K562 (cell line): ENCODE measurements around the gene PGRMC2. TPM values are rescaled to one million over a fixed set of nuclear protein-coding genes. Genes with fewer than 3 reads are reported as not detected.

Source experiments
- ATAC-seq: fragments of 200-7000 bp; cut with Tn5 transposase; 3 replicates; pipeline ENCODE4 v1.9.1; 2020; ENCODE audit warnings: moderate library complexity
- BruUV-seq: library from RNA; stranded (reverse); fragments of 400-500 nt; replicated peaks from 2 replicates; lab custom pipeline; 2021; lab: Mats Ljungman, UMichigan
- CTCF ChIA-PET: fragments of 300-600 bp; formaldehyde crosslinking; extraction: SDS; loops from one replicate; lab custom pipeline; 2021; ENCODE audit warnings: low intra/inter-chr PET ratio; lab: Yijun Ruan, JAX
- POLR2A ChIA-PET: fragments of 300-600, 350-650 bp; sonication (Branson Sonifier 250); formaldehyde crosslinking; extraction: SDS; loops from one replicate; lab custom pipeline; 2021; ENCODE audit warnings: antibody characterized with exemption, inconsistent platforms; lab: Yijun Ruan, JAX
- DNase-seq, 4 experiments: peaks; one replicate each; pipeline versions ENCODE4 v3.0.0 to v3.0.0-alpha.2; 2011 to 2018; ENCODE audit warnings: low spot score in 3 of 4, mixed read lengths in 3 of 4; ENCODE audit errors: extremely low read depth in 1 of 4
- FAIRE-seq: peaks from 2 replicates; lab custom pipeline; 2011; peaks lifted over from hg19 to GRCh38; lab: Jason Lieb, UNC
- H2AFZ ChIP-seq: 2 replicates; pipeline ENCODE4 v1.6.0; 2011; ENCODE audit warnings: low read depth, low read length, control low read depth, inconsistent platforms
- H3K27ac ChIP-seq: fragments of 200-600 bp; 3 replicates; pipeline ENCODE4 v1.8.0; 2011; ENCODE audit warnings: low read depth, mild to moderate bottlenecking, control low read depth, inconsistent platforms, low read length, moderate library complexity, mixed read lengths; ENCODE audit errors: extremely low read depth
- H3K27me3 ChIP-seq, 2 experiments: fragments of 300-600 bp in 1 of 2; 2 replicates in 1 of 2; 3 replicates in 1 of 2; pipeline versions ENCODE4 v1.6.0 to v1.8.0; 2011; ENCODE audit warnings: inconsistent platforms in 2 of 2, low read length in 2 of 2, mild to moderate bottlenecking in 1 of 2, mixed read lengths in 1 of 2, moderate library complexity in 1 of 2; ENCODE audit not compliant: control insufficient read depth in 2 of 2, insufficient read depth in 2 of 2
- H3K36me3 ChIP-seq: fragments of 300-600 bp; 3 replicates; pipeline ENCODE4 v1.8.0; 2011; ENCODE audit warnings: mild to moderate bottlenecking, low read length, inconsistent platforms; ENCODE audit not compliant: control insufficient read depth, insufficient read depth
- H3K4me1 ChIP-seq, 2 experiments: fragments of 200-600 bp in 1 of 2; replicated peaks in 1 of 2; 2 replicates in 1 of 2; 3 replicates in 1 of 2; pipeline versions ENCODE4 v1.5.1 to v1.8.0; 2011; ENCODE audit warnings: inconsistent platforms in 2 of 2, low read length in 2 of 2, mild to moderate bottlenecking in 1 of 2, mixed read lengths in 1 of 2, moderate library complexity in 1 of 2; ENCODE audit not compliant: control insufficient read depth in 2 of 2, insufficient read depth in 2 of 2
- H3K4me2 ChIP-seq: 2 replicates; pipeline ENCODE4 v1.6.1; 2011; ENCODE audit warnings: low read length, control low read depth, inconsistent platforms, mixed read lengths; ENCODE audit not compliant: insufficient read depth
- H3K4me3 ChIP-seq: fragments of 200-600 bp; sonication (generic), shearing (Covaris generic); 2 replicates; pipeline ENCODE4 v1.5.1; 2016; ENCODE audit warnings: control low read depth, inconsistent platforms
- H3K79me2 ChIP-seq: fragments of 200-600 bp; 3 replicates; pipeline ENCODE4 v1.8.0; 2011; ENCODE audit warnings: low read length, inconsistent platforms; ENCODE audit not compliant: control insufficient read depth, insufficient read depth
- H3K9ac ChIP-seq, 2 experiments: 2 replicates each; pipeline versions ENCODE4 v1.6.0 to v1.6.1; 2011; ENCODE audit warnings: low read depth in 2 of 2, low read length in 2 of 2, control low read depth in 1 of 2, inconsistent platforms in 1 of 2, mild to moderate bottlenecking in 1 of 2, mixed read lengths in 1 of 2; ENCODE audit not compliant: insufficient read depth in 1 of 2
- H3K9me1 ChIP-seq: one replicate; pipeline ENCODE4 v1.6.0; 2011; ENCODE audit warnings: inconsistent platforms, mild to moderate bottlenecking, low read length, moderate library complexity; ENCODE audit not compliant: control insufficient read depth, insufficient read depth
- H3K9me3 ChIP-seq: replicated peaks from 2 replicates; pipeline ENCODE4 v1.5.1; 2011; ENCODE audit warnings: low read depth, low read length, inconsistent platforms; ENCODE audit not compliant: control insufficient read depth, insufficient read depth
- H4K20me1 ChIP-seq: replicated peaks from 2 replicates; pipeline ENCODE4 v1.6.1; 2011; ENCODE audit warnings: low read length, inconsistent platforms, mixed read lengths; ENCODE audit not compliant: control insufficient read depth, insufficient read depth
- ADNP ChIP-seq: fragments of 200-800 bp; sonication (Bioruptor generic); IDR thresholded peaks from 2 replicates; pipeline ENCODE4 v1.6.1; 2016; ENCODE audit warnings: missing genetic modification characterization, missing compliant biosample characterization
- ATF1 ChIP-seq, 2 experiments: fragments of 450-650 bp in 1 of 2; IDR thresholded peaks; 2 replicates each; pipeline ENCODE4 v1.6.1; 2016; ENCODE audit warnings: missing compliant biosample characterization in 1 of 2, missing genetic modification characterization in 1 of 2
- CC2D1A ChIP-seq: fragments of 450-650 bp; IDR thresholded peaks from 2 replicates; pipeline ENCODE4 v1.6.1; 2017; ENCODE audit warnings: mild to moderate bottlenecking
- CSDE1 ChIP-seq, 2 experiments: fragments of 450-650 bp; IDR thresholded peaks; 2 replicates each; pipeline ENCODE4 v1.6.1; 2016; ENCODE audit warnings: mild to moderate bottlenecking in 1 of 2
- ETV6 ChIP-seq, 3 experiments: fragments of 150-350 bp in 1 of 3; sonication (generic) in 1 of 3; formaldehyde crosslinking in 1 of 3; IDR thresholded peaks; 2 replicates each; pipeline versions ENCODE4 v1.6.1 to v1.8.0; 2014 to 2022; ENCODE audit warnings: borderline replicate concordance in 2 of 3, low read depth in 2 of 3, antibody characterized with exemption in 1 of 3, low read length in 1 of 3, mild to moderate bottlenecking in 1 of 3, missing genetic modification reagents in 1 of 3
- KLF1 ChIP-seq: fragments of 450-650 bp; IDR thresholded peaks from 2 replicates; pipeline ENCODE4 v1.6.1; 2016; ENCODE audit warnings: missing genetic modification characterization, missing compliant biosample characterization
- NCOA1 ChIP-seq: fragments of 450-650 bp; IDR thresholded peaks from 2 replicates; pipeline ENCODE4 v1.6.1; 2016; ENCODE audit warnings: low read depth
- SMC3 ChIP-seq: conservative IDR thresholded peaks from 2 replicates; pipeline ENCODE4 v1.6.1; 2011; ENCODE audit warnings: low read depth, low read length, improper control_type of control experiment; ENCODE audit not compliant: insufficient read depth
- TBL1XR1 ChIP-seq, 2 experiments: IDR thresholded peaks; 2 replicates each; pipeline ENCODE4 v1.6.1; 2012; ENCODE audit warnings: improper control_type of control experiment in 2 of 2, low read length in 2 of 2, mild to moderate bottlenecking in 1 of 2
- ZBTB8A ChIP-seq: fragments of 450-650 bp; IDR thresholded peaks from 2 replicates; pipeline ENCODE4 v1.6.1; 2018; ENCODE audit warnings: mild to moderate bottlenecking, moderate library complexity; ENCODE audit not compliant: partially characterized antibody
- ZNF140 ChIP-seq: fragments of 250-450 bp; sonication (Bioruptor Pico); IDR thresholded peaks from 2 replicates; pipeline ENCODE4 v1.8.0; 2021; ENCODE audit warnings: moderate library complexity, mild to moderate bottlenecking, inconsistent platforms
- ZNF282 ChIP-seq: sonication (generic); formaldehyde crosslinking; IDR thresholded peaks from 2 replicates; pipeline ENCODE4 v1.8.1; 2023; ENCODE audit warnings: missing genetic modification reagents
- ZNF444 ChIP-seq: fragments of 250-450 bp; sonication (Bioruptor Pico); IDR thresholded peaks from 2 replicates; pipeline ENCODE4 v1.4.0; 2020; ENCODE audit warnings: mild to moderate bottlenecking, moderate library complexity
- WGBS: fragments of 100-300 bp; shearing (Covaris generic); methylation state at CpG from one replicate; pipeline ENCODE4 v1.1.6; 2016; ENCODE audit warnings: low coverage, mixed read lengths; ENCODE audit not compliant: insufficient coverage; ENCODE audit errors: missing lambda C conversion rate; 5-methylcytosine and 5-hydroxymethylcytosine counted together
- in situ Hi-C: fragments of 300-500 bp; cut with MboI; formaldehyde crosslinking; loops from 4 replicates; pipeline ENCODE4 v1.15.0; 2018; ENCODE audit warnings: inconsistent platforms, mixed read lengths
- intact Hi-C: fragments of 100-400 bp; cut with micrococcal nuclease; formaldehyde crosslinking; loops from 2 replicates; pipeline ENCODE4 v1.14.2; 2022
- polyA plus RNA-seq, 8 experiments: library from polyadenylated mRNA; depleted of rRNA in 4 of 8; stranded (reverse) in 5 of 8; unstranded in 3 of 8; fragments of >200 nt; fragmentation: Nextera tagmentation in 2 of 8; fragmentation: Illumina TruSeq in 1 of 8; extraction: Ambion mirVana in 2 of 8; extraction: Trizol in 1 of 8; gene quantifications; 2 replicates each; pipeline versions ENCODE4 v1.2.1 to v1.2.3, GENCODE V29; 2011 to 2014; ENCODE audit warnings: inconsistent platforms in 1 of 8, missing spikeins in 1 of 8
- total RNA-seq, 7 experiments: library from RNA; depleted of rRNA in 6 of 7; stranded (reverse); fragments of >200 nt in 6 of 7; fragmentation: Illumina TruSeq in 2 of 7; extraction: Trizol in 2 of 7; gene quantifications; 2 replicates each; pipeline versions ENCODE4 v1.2.1 to v1.2.3, GENCODE V29; 2011 to 2021; ENCODE audit warnings: low replicate concordance in 1 of 7
- TF ChIP-seq, protein P1 (sequence below): sonication (generic); formaldehyde crosslinking; IDR thresholded peaks from 2 replicates; pipeline ENCODE4 v1.8.1; 2023; ENCODE audit warnings: missing genetic modification reagents, mild to moderate bottlenecking, borderline replicate concordance

PGRMC2 gene
- total and polyA plus RNA-seq, 9 of the 15 experiments (the other 6 are each of a cell fraction or from before 2014, with no cell fraction given) = 12.4 to 81.3 (median 22.7) TPM

DNA sequence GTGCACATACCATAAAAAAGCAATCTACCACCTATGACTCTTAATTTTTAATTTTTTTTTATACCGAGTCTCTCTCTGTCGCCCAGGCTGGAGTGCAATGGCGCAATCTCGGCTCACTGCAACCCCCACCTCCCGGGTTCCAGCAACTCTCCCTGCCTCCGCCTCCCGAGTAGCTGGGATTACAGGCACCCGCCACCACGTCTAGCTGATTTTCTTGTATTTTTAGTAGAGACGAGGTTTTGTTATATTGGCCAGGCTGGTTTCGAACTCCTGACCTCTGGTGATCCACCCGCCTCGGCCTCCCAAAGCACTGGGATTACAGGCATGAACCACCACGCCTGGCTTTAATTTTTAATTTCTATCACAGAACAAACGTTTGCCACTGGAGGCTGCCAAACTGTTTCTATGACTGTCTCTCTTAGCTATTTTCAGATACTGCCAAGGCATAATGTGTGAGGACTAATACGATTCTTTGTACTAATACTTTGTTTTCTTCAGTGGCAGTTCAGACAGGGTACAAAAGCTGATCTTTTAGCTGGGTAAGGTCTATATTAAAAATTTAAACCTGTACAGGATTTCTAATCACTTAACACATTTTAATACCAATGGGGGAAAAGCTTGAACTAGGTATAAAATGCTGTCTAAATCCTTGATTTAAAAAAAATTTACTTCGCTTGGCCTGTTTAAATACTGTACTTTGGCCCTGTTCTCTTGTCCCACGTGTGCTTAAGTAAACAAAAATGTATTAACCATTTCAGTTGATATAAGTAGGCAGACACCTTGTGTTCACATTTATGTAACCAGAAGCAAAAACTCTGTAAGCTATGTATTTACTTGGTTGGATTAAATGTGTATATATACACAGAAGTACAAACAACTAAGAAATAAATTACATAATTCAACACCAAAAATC, 2.3 kb downstream of the PGRMC2 start (continued):
- TF ChIP-seq ADNP (tag) (peak; percentile 65; the same call in 1 of the 2 replicates), ATF1 (CRISPR knock-in tag; IDR thresholded peaks at IDR 0.05) (no peak), ATF1 (tag; IDR thresholded peaks at IDR 0.05) (no peak), CC2D1A (peak; percentile 41; the same call in 1 of the 2 replicates)

DNA sequence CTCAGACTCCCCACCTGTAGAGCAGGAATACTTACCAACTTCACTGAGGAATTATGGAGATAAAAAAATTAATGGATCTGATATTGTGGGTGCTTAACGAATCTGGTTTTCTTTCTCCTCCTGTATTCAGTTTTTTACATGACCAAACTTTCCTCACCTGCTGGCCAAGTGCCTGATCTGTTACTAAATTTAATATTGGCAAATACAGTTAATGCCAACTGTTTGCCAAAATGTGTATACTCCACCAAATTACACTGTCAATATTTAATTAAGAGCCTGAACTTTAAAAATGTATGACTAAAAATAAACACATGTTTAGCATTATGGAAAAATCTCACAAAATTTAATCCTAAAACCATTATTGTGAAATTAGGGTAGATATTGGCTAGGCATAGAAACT, 3.3 kb downstream of the PGRMC2 start:
- intact Hi-C loops = loop anchor here (10.0 kb wide), 3 partner anchors 220 to 270 kb away; partner anchors contain the start of gene LARP1B
- CTCF ChIA-PET = no interaction called here
- H3K27ac ChIP-seq = no peak overlapping the region
- in situ Hi-C loops = no loop called here
- H3K4me3 ChIP-seq = no peak overlapping the region
- 44% methylated on average over 1 of the region's 1 CpG for WGBS
- BruUV-seq = no TSS peak
- H3K4me1 ChIP-seq = peaks cover 4 to 5% of the 10 kb centered on the region in 2 experiments; a peak in 4 of 5 replicates
- no peak overlapping the region for H2AFZ ChIP-seq
- H3K9me3 ChIP-seq = no peaks in the 10 kb centered on the region
- H3K9me1 ChIP-seq = no peaks in the 10 kb centered on the region
- H3K36me3 ChIP-seq = peaks cover 38% of the 10 kb centered on the region
- H4K20me1 ChIP-seq = 0 out of 2 replicates have a peak, but pooled peaks cover 5% of the 10 kb centered on the region
- peaks cover 90% of the 10 kb centered on the region for H3K79me2 ChIP-seq
- no peaks in the 10 kb centered on the region for H3K27me3 ChIP-seq
- POLR2A ChIA-PET = no interaction called here
- H3K9ac ChIP-seq = no peak overlapping the region
- DNase-seq (no peak), FAIRE-seq (no peak), ATAC-seq (no peak)
- no peak overlapping the region; the same call in 1 of the 2 replicates for H3K4me2 ChIP-seq
- TF ChIP-seq KLF1 (tag) (no peak), TBL1XR1 (IDR thresholded peaks at IDR 0.05; ENCODE audit: low read length in 2 of 2) (no peak), ZNF444 (CRISPR knock-in tag) (no peak), CSDE1 (IDR thresholded peaks at IDR 0.05) (no peak), ZNF282 (CRISPR knock-in tag) (no peak), ZNF140 (CRISPR knock-in tag) (no peak), SMC3 (no peak), ETV6 (IDR thresholded peaks at IDR 0.05; ENCODE audit: borderline replicate concordance in 1 of 2, low read depth in 2 of 2, low read length in 1 of 2) (no peak), ETV6 (CRISPR knock-in tag; IDR thresholded peaks at IDR 0.05; ENCODE audit: borderline replicate concordance) (no peak), NCOA1 (no peak), ZBTB8A (no peak)
- TF ChIP-seq, protein P1, sequence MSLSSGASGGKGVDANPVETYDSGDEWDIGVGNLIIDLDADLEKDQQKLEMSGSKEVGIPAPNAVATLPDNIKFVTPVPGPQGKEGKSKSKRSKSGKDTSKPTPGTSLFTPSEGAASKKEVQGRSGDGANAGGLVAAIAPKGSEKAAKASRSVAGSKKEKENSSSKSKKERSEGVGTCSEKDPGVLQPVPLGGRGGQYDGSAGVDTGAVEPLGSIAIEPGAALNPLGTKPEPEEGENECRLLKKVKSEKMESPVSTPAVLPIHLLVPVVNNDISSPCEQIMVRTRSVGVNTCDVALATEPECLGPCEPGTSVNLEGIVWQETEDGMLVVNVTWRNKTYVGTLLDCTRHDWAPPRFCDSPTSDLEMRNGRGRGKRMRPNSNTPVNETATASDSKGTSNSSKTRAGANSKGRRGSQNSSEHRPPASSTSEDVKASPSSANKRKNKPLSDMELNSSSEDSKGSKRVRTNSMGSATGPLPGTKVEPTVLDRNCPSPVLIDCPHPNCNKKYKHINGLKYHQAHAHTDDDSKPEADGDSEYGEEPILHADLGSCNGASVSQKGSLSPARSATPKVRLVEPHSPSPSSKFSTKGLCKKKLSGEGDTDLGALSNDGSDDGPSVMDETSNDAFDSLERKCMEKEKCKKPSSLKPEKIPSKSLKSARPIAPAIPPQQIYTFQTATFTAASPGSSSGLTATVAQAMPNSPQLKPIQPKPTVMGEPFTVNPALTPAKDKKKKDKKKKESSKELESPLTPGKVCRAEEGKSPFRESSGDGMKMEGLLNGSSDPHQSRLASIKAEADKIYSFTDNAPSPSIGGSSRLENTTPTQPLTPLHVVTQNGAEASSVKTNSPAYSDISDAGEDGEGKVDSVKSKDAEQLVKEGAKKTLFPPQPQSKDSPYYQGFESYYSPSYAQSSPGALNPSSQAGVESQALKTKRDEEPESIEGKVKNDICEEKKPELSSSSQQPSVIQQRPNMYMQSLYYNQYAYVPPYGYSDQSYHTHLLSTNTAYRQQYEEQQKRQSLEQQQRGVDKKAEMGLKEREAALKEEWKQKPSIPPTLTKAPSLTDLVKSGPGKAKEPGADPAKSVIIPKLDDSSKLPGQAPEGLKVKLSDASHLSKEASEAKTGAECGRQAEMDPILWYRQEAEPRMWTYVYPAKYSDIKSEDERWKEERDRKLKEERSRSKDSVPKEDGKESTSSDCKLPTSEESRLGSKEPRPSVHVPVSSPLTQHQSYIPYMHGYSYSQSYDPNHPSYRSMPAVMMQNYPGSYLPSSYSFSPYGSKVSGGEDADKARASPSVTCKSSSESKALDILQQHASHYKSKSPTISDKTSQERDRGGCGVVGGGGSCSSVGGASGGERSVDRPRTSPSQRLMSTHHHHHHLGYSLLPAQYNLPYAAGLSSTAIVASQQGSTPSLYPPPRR = no peak
